GM12878 (cell line): ENCODE results near the gene PPP1R15A. TPM values are rescaled to one million over a fixed set of nuclear protein-coding genes. Genes with fewer than 3 reads are reported as not detected.

Experiments used
- BHLHE40 ChIP-seq, 2 experiments: fragments of 450-650 bp in 1 of 2; IDR thresholded peaks; 2 replicates each; pipeline ENCODE4 v1.6.1; 2011 to 2017; ENCODE audit warnings: low read depth in 2 of 2, borderline replicate concordance in 1 of 2, improper control_type of control experiment in 1 of 2, low read length in 1 of 2, mild to moderate bottlenecking in 1 of 2
- BRCA1 ChIP-seq: IDR thresholded peaks from 2 replicates; pipeline ENCODE4 v1.6.1; 2011; ENCODE audit warnings: low read depth, low read length, improper control_type of control experiment
- ESRRA ChIP-seq: IDR thresholded peaks from 2 replicates; pipeline ENCODE4 v1.6.1; 2012; ENCODE audit warnings: mild to moderate bottlenecking, low read length, improper control_type of control experiment
- JUNB ChIP-seq: IDR thresholded peaks from 2 replicates; pipeline ENCODE4 v1.6.1; 2016; ENCODE audit warnings: antibody characterized with exemption, mild to moderate bottlenecking
- LARP7 ChIP-seq: fragments of 450-650 bp; IDR thresholded peaks from 2 replicates; pipeline ENCODE4 v1.6.1; 2017; ENCODE audit warnings: mild to moderate bottlenecking
- NFXL1 ChIP-seq: fragments of 450-650 bp; IDR thresholded peaks from 2 replicates; pipeline ENCODE4 v1.6.1; 2017; ENCODE audit warnings: antibody characterized with exemption, mild to moderate bottlenecking, borderline replicate concordance
- NFYA ChIP-seq: IDR thresholded peaks from 2 replicates; pipeline ENCODE4 v1.6.1; 2011; ENCODE audit warnings: low read depth, mild to moderate bottlenecking, low read length, improper control_type of control experiment, borderline replicate concordance
- NR2F1 ChIP-seq: fragments of 450-650 bp; conservative IDR thresholded peaks from 2 replicates; pipeline ENCODE4 v1.6.1; 2017; ENCODE audit warnings: mild to moderate bottlenecking
- NRF1 ChIP-seq: conservative IDR thresholded peaks from 2 replicates; pipeline ENCODE4 v1.6.1; 2011; ENCODE audit warnings: mild to moderate bottlenecking, low read depth, low read length, improper control_type of control experiment
- PAX5 ChIP-seq: IDR thresholded peaks from 2 replicates; pipeline ENCODE4 v1.6.1; 2011; ENCODE audit warnings: low read depth, low read length, borderline replicate concordance
- POLR2A ChIP-seq: IDR thresholded peaks from 2 replicates; pipeline ENCODE4 v1.6.1; 2011; ENCODE audit warnings: low read depth, mild to moderate bottlenecking, low read length
- SIX5 ChIP-seq: IDR thresholded peaks from 2 replicates; pipeline ENCODE4 v1.6.1; 2011; ENCODE audit warnings: mild to moderate bottlenecking, low read depth, low read length, moderate library complexity; ENCODE audit not compliant: severe bottlenecking
- SREBF1 ChIP-seq: IDR thresholded peaks from 2 replicates; pipeline ENCODE4 v1.6.1; 2012; ENCODE audit warnings: mild to moderate bottlenecking, low read length
- TCF12 ChIP-seq: IDR thresholded peaks from 2 replicates; pipeline ENCODE4 v1.6.1; 2011; ENCODE audit warnings: low read depth, mild to moderate bottlenecking, low read length
- ZNF207 ChIP-seq: fragments of 450-650 bp; IDR thresholded peaks from 2 replicates; pipeline ENCODE4 v1.6.1; 2014; ENCODE audit warnings: antibody characterized with exemption, mild to moderate bottlenecking, borderline replicate concordance
- polyA plus RNA-seq, 11 experiments: library from polyadenylated mRNA; depleted of rRNA in 4 of 11; unstranded in 6 of 11; stranded (reverse) in 5 of 11; fragments of >200 nt; fragmentation: Nextera tagmentation in 4 of 11; fragmentation: Illumina TruSeq in 1 of 11; extraction: Ambion mirVana in 4 of 11; extraction: Trizol in 1 of 11; gene quantifications; 1 replicate in 1 of 11; 2 replicates in 10 of 11; pipeline versions ENCODE4 v1.2.1 to v1.2.3, GENCODE V29; 2011 to 2016; ENCODE audit warnings: inconsistent platforms in 2 of 11, missing spikeins in 2 of 11, low read depth in 1 of 11
- total RNA-seq, 4 experiments: library from RNA; depleted of rRNA in 3 of 4; stranded (reverse); fragments of >200 nt in 3 of 4; fragmentation: Illumina TruSeq in 1 of 4; extraction: Trizol in 1 of 4; gene quantifications; 2 replicates each; pipeline versions ENCODE4 v1.2.1 to v1.2.3, GENCODE V29; 2013 to 2021
- TF ChIP-seq, protein P1 (sequence below): fragments of 450-650 bp; formaldehyde crosslinking; IDR thresholded peaks from 2 replicates; pipeline ENCODE4 v1.5.0; 2022; ENCODE audit warnings: mild to moderate bottlenecking, missing genetic modification characterization
- TF ChIP-seq, protein P2 (sequence below): fragments of 450-650 bp; IDR thresholded peaks from 2 replicates; pipeline ENCODE4 v1.6.1; 2018; ENCODE audit warnings: mild to moderate bottlenecking, low read depth, moderate library complexity; ENCODE audit not compliant: partially characterized antibody
- TF ChIP-seq, protein P3 (sequence below): fragments of 450-650 bp; formaldehyde crosslinking; IDR thresholded peaks from 2 replicates; pipeline ENCODE4 v1.4.0; 2020; ENCODE audit warnings: mild to moderate bottlenecking, moderate library complexity
- TF ChIP-seq, protein P4 (sequence below): fragments of 450-650 bp; IDR thresholded peaks from 2 replicates; pipeline ENCODE4 v1.6.1; 2017; ENCODE audit warnings: borderline replicate concordance

PPP1R15A gene
- total and polyA plus RNA-seq, 10 of the 15 experiments (the other 5 are each of a cell fraction or from before 2014, with no cell fraction given): 0.68 to 50.8 (median 27.7) TPM

DNA sequence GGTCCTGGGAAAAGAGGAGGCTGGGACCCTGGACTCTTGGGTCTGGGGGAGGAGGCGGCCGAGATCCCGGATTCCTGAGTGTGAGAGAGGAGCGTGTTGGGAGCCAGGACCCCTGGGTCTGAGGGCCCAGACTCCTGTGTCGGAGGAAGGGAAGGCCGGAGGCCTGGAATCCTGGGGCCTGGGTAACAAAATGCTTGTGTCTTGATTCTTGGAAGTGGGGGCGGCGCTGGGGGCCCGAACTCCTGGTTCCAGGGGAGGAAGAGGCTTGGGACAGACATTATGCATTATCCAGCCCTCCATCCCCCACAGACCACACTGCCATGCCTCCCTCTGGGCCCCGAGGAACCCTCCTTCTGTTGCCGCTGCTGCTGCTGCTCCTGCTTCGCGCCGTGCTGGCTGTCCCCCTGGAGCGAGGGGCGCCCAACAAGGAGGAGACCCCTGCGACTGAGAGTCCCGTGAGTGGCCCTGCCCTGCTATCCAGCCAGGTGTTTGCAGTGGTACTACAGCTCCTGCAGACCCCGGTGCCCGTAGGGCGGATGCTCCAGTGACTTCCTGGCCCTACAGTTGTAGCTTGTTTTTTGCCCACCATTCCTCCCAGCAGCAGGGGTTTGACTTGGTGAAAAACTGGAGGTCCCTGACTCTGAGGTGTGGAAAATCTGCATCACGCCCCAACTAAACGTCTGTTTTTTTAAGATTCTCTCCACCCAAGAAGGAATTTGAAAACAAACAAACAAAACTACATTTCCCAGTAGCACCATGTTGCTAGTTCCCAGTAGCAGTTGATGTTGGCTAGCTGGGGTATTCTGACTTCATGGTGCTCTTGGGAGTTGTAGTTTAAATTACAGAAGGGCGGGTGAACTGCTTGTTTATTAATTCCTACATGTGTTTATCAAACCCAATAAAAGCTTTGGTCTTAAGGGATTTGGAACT is 28.5 kb downstream of the PPP1R15A start (continued):
- TF ChIP-seq BHLHE40 (IDR thresholded peaks at IDR 0.05; ENCODE audit: borderline replicate concordance in 1 of 2, low read depth in 2 of 2, low read length in 1 of 2) (no peak), JUNB (no peak), POLR2A (peak; percentile 4; the same call in 1 of the 2 replicates), BRCA1 (no peak), NFYA (no peak), SREBF1 (peak; percentile 38; the same call in 1 of the 2 replicates), ZNF207 (no peak), NFXL1 (no peak), TCF12 (no peak), NRF1 (no peak), NR2F1 (no peak), ESRRA (no peak), LARP7 (no peak), PAX5 (no peak), SIX5 (peak; percentile 97)
- TF ChIP-seq, protein P1, sequence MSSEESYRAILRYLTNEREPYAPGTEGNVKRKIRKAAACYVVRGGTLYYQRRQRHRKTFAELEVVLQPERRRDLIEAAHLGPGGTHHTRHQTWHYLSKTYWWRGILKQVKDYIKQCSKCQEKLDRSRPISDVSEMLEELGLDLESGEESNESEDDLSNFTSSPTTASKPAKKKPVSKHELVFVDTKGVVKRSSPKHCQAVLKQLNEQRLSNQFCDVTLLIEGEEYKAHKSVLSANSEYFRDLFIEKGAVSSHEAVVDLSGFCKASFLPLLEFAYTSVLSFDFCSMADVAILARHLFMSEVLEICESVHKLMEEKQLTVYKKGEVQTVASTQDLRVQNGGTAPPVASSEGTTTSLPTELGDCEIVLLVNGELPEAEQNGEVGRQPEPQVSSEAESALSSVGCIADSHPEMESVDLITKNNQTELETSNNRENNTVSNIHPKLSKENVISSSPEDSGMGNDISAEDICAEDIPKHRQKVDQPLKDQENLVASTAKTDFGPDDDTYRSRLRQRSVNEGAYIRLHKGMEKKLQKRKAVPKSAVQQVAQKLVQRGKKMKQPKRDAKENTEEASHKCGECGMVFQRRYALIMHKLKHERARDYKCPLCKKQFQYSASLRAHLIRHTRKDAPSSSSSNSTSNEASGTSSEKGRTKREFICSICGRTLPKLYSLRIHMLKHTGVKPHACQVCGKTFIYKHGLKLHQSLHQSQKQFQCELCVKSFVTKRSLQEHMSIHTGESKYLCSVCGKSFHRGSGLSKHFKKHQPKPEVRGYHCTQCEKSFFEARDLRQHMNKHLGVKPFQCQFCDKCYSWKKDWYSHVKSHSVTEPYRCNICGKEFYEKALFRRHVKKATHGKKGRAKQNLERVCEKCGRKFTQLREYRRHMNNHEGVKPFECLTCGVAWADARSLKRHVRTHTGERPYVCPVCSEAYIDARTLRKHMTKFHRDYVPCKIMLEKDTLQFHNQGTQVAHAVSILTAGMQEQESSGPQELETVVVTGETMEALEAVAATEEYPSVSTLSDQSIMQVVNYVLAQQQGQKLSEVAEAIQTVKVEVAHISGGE (CRISPR knock-in tag): no peak
- TF ChIP-seq, protein P2, sequence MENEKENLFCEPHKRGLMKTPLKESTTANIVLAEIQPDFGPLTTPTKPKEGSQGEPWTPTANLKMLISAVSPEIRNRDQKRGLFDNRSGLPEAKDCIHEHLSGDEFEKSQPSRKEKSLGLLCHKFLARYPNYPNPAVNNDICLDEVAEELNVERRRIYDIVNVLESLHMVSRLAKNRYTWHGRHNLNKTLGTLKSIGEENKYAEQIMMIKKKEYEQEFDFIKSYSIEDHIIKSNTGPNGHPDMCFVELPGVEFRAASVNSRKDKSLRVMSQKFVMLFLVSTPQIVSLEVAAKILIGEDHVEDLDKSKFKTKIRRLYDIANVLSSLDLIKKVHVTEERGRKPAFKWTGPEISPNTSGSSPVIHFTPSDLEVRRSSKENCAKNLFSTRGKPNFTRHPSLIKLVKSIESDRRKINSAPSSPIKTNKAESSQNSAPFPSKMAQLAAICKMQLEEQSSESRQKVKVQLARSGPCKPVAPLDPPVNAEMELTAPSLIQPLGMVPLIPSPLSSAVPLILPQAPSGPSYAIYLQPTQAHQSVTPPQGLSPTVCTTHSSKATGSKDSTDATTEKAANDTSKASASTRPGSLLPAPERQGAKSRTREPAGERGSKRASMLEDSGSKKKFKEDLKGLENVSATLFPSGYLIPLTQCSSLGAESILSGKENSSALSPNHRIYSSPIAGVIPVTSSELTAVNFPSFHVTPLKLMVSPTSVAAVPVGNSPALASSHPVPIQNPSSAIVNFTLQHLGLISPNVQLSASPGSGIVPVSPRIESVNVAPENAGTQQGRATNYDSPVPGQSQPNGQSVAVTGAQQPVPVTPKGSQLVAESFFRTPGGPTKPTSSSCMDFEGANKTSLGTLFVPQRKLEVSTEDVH: no peak
- TF ChIP-seq, protein P3, sequence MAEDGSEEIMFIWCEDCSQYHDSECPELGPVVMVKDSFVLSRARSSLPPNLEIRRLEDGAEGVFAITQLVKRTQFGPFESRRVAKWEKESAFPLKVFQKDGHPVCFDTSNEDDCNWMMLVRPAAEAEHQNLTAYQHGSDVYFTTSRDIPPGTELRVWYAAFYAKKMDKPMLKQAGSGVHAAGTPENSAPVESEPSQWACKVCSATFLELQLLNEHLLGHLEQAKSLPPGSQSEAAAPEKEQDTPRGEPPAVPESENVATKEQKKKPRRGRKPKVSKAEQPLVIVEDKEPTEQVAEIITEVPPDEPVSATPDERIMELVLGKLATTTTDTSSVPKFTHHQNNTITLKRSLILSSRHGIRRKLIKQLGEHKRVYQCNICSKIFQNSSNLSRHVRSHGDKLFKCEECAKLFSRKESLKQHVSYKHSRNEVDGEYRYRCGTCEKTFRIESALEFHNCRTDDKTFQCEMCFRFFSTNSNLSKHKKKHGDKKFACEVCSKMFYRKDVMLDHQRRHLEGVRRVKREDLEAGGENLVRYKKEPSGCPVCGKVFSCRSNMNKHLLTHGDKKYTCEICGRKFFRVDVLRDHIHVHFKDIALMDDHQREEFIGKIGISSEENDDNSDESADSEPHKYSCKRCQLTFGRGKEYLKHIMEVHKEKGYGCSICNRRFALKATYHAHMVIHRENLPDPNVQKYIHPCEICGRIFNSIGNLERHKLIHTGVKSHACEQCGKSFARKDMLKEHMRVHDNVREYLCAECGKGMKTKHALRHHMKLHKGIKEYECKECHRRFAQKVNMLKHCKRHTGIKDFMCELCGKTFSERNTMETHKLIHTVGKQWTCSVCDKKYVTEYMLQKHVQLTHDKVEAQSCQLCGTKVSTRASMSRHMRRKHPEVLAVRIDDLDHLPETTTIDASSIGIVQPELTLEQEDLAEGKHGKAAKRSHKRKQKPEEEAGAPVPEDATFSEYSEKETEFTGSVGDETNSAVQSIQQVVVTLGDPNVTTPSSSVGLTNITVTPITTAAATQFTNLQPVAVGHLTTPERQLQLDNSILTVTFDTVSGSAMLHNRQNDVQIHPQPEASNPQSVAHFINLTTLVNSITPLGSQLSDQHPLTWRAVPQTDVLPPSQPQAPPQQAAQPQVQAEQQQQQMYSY (CRISPR knock-in tag): no peak
- TF ChIP-seq, protein P4, sequence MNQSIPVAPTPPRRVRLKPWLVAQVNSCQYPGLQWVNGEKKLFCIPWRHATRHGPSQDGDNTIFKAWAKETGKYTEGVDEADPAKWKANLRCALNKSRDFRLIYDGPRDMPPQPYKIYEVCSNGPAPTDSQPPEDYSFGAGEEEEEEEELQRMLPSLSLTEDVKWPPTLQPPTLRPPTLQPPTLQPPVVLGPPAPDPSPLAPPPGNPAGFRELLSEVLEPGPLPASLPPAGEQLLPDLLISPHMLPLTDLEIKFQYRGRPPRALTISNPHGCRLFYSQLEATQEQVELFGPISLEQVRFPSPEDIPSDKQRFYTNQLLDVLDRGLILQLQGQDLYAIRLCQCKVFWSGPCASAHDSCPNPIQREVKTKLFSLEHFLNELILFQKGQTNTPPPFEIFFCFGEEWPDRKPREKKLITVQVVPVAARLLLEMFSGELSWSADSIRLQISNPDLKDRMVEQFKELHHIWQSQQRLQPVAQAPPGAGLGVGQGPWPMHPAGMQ: no peak
